A673 (cell line): ENCODE measurements around the gene ZFP36.

Source experiments
- CTCF ChIP-seq: fragments of 300-800, 200-600 bp; sonication (generic); conservative IDR thresholded peaks from 2 replicates; pipeline ENCODE4 v1.5.1; 2017; ENCODE audit warnings: low read depth, mild to moderate bottlenecking, antibody characterized with exemption, low read length, moderate library complexity, mixed read lengths
- EZH2 ChIP-seq: fragments of 200-600 bp; sonication (generic); IDR thresholded peaks from 2 replicates; pipeline ENCODE4 v1.6.1; 2017; ENCODE audit warnings: borderline replicate concordance, low read depth, mild to moderate bottlenecking, mixed read lengths, antibody characterized with exemption, low read length; ENCODE audit not compliant: poor library complexity, severe bottlenecking

- TF ChIP-seq CTCF: 0 out of 2 replicates have a peak, but pooled peaks have one; percentile 19
- no peak for TF ChIP-seq EZH2
Observed at GRCh38 chr19:39413911-39414608, 7.4 kb downstream of the ZFP36 start.
